GM21825 (cell line): ENCODE measurements around the gene TYW5.
"Not testable (repeated sequence)": the region's sequence is repeated elsewhere in the genome, so short reads cannot be mapped to it uniquely, and the experiment has no call there.

Experiments
- ATAC-seq: cut with Tn5 transposase; IDR thresholded peaks from one replicate; pipeline ENCODE4 v1.9.1; 2021; ENCODE audit warnings: mild to moderate bottlenecking, moderate library complexity; ENCODE audit not compliant: unreplicated experiment

The TYW5 gene

DNA sequence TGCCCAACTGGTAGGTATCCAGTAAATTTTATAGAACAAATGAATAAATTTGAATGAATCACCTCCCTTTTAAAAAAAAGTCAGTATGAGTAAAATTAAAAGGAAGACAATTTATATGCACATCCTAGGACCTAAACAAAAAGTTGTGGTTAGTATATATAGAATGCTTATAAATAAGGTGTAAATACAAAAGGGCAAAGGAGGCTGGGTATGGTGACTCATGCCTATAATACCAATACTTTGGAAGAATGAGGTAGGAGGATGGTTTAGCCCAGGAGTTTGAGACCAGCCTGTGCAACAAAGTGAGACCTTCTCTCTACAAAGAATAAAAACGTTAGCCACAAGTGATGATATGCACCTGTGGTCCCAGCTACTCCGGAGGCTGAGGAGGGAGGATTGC is 31.4 kb downstream of the TYW5 start:
- ATAC-seq = no peak

DNA sequence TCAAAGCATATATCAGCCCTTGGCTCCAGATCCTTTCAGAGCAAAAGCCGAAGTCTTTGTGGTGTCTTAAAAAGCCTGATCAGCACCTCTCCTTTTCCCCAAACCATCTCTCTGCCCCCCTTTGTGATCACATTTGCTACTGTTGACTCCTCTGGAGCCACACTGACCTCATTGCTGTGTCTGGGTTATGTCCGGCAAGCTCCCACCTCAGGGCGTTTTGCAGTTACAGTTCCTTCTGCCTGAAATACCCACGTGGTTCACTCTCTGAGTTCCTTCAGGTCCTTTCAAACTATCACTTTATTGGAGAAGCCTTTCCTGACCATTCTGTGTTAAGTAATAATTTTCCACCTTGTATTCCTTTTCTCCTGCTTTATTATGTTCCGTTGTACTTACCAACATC is 32.4 kb downstream of the TYW5 start:
- ATAC-seq = no peak

GRCh38 chr2:199916980-199917379 is 38.3 kb downstream of the TYW5 start:
- ATAC-seq = no peak

GRCh38 chr2:199914372-199914958 is 40.8 kb downstream of the TYW5 start:
- no peak for ATAC-seq

DNA sequence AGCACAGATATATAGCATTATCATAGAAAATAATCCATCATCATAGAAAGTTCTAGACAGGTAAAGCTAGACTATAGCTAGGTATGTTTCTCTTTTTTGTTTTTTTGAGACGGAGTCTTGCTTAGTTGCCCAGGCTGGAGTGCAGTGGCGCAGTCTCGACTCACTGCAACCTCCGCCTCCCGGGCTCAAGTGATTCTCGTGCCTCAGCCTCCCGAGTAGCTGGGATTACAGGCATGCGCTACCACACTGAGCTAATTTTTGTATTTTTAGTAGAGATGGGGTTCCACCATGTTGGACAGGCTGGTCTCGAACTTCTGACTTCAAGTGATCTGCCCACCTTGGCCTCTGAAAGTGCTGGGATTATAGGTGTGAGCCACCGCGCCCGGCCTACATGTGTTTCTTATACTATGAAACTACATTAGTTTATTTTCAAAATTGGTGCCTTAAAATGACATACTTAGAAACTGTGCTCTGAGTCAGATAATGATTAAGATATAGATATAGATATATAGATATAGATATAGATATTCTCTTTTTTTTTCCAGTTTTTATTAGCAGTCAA is 42.7 kb downstream of the TYW5 start:
- not testable (repeated sequence) for ATAC-seq

DNA sequence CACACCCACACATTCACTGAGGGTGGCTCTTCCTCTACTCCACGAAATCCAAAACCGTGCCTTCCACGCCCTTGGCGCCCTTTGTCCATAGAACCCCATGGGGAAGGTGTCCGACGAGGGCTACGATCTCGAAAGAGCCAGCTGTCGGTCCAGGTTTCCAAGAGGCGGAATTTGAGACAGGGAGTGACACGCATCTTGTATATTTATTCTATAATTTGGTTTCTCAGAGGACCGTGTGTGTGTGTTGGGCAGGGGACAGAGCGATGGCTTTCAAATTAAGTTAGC is 43.5 kb downstream of the TYW5 start:
- no peak for ATAC-seq

DNA sequence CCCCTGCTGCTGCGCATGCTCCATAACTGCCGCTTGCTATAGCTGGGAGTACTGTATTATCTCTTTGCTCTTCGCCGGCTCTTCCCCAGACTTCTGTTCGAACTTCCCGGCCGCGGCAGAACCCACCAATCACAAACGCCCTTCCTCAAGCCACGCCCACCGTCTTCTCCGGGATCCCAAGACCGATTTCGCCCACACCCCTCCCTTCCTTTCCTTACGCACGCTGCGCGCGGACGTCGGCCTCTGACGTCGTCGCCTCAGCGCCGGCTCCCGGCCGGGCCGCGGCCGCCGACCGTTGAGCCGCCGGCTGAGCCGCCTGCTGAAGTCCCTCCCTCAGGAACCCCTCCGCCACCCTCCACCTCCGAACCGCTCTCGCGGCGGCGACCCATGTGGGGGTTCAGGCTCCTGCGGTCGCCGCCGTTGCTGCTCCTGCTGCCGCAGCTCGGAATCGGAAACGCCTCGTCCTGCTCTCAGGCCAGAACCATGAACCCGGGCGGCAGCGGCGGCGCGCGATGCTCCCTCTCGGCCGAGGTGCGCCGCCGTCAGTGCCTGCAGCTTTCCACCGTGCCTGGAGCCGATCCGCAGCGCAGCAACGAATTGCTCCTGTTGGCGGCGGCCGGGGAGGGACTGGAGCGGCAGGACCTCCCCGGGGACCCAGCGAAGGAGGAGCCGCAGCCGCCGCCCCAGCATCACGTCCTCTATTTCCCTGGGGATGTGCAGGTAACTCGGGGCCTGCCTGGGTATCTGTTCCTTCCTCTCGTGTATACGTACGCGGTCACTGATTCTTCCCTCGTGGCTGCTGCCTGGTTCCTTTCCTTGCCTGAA is 44.0 kb downstream of the TYW5 start, which contains the start of gene C2orf69:
Gene C2orf69 (plus strand): TSS at position 242 of the 825 bp plus-strand sequence. CDS start 146 bp downstream, at position 388.
- peak; percentile 92 for ATAC-seq

DNA sequence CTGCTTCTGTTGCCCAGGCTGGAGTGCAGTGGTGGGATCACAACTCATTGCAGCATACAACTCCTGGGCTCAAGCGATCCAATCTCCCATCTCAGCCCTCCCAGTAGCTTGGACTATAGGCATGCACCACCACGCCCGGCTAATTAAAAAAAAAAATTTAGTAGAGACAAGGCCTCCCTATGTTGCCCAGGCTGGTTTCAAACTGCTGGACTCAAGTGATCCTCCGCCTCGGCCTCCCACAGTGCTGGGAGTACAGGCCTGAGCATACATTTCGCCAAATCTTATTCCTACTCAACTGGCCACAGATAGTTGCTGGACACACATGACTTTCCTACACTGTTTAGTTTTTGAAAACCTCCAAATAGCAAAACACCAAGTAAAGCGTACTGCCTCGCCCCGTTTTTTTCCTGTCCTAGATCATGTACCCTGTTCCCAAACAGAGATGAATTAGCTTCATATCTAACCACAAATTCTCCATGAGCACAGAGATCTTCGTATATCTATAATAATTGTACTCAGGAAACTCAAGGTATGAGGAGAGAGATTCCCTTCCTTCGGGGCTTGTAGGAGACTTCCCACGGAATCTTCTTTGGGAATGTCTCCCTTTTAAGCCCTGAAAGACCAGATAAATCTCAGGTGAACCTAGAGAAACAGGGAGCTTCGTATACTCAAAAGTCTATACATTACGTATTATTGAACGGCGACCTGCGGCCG is 44.8 kb downstream of the TYW5 start:
- ATAC-seq = no peak

- ATAC-seq = no peak
Observed at GRCh38 chr2:199907008-199907714, 48.1 kb downstream of the TYW5 start.

DNA sequence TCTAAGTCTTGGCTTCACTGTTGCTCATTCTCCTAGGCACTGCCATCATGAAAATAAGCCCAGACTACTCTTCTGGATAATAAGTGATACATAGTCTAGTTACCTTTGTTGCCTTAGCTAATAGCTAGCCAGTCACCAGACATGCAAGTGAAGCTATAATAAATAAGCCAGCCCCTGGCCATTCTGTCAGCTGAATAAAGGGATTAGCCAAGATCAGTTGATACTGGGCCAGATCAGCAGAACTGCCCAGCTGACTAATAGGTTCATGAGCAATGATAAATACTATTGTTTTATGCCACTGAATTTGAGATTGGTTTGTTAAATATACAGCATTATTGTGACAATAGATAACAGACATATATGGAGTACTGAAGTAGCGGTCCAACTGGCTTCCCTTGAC is 52.2 kb downstream of the TYW5 start:
- ATAC-seq = no peak

- no peak for ATAC-seq
Observed at GRCh38 chr2:199902486-199903110, 52.7 kb downstream of the TYW5 start.

DNA sequence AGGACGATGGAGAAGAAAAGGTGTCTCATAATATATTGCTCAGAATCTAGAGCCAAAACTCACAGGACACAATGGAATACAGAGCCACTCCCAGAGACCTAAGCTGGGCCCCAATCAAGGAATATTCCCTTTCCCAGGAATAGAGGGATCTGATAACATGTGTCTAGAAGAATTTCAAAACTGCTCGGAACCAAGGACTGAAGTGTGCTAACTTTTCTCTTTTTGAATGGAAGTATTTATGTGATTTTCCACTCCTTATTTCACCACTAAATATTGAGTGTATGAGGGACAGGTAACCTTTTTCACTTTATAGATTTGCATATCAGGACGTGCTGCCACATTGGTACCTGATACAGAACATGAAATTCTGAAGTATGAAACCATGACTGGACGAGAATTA is 53.3 kb downstream of the TYW5 start:
- ATAC-seq = no peak

- no peak for ATAC-seq
Observed at GRCh38 chr2:199896617-199897016, 58.7 kb downstream of the TYW5 start.

GRCh38 chr2:199895406-199895805 is 59.9 kb downstream of the TYW5 start:
- ATAC-seq = no peak

DNA sequence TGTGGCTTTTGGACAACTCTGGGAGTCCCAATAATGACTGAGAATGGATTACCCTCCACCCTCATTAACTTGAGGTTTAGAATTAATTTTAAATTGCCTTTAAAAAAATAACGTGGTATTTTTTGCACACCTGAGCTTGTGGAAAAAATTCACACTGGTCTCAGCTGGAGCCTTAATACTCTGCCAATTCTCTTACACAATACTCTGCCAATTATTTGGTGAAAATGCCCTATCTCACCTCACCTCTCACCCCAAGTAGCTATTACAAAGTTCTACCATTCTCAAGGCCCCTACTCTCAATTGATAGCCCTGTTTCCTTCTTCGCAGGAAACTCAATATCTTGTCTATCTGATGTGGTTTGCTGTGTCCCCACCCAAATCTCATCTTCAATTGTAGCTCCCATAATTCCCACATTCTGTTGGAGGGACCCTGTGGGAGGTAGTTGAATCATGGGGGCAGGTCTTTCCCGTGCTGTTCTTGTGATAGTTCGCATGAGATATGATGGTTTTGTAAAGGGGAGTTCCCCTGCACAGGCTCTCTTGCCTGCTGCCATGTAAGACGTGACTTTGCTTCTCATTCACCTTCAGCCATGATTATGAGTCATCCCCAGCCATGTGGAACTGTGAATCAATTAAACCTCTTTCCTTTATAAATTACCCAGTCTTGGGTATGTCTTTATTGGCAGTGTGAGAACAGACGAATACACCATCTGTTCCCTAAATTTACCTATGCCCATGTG is 71.6 kb downstream of the TYW5 start:
- no peak for ATAC-seq

DNA sequence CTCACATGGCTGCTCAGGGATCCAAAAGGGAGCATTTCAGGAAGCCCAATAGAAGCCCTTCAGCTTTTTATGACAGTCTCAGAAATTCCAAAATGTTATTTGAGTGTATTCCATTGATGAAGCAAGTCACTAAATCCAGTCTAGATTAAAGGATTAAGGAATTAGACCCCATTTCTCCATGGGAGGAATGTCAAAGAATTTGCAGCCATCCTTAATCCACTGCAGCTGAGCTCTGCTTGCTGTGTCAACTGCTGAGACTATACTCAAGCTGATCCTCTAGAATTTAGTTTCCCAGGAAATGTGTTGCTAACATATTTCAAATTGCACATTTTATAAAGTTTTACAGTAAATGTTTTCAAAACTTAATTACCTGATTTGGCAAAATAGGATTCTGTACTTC is 72.6 kb downstream of the TYW5 start:
- ATAC-seq = no peak
